ENCODE results near the gene COL9A3. TPM values are rescaled to one million over a fixed set of nuclear protein-coding genes. Genes with fewer than 3 reads are reported as not detected.
A peak's percentile ranks its signal among the peaks of the same experiment; 100 is the strongest.

Gene COL9A3
- polyA plus RNA-seq, 1 donor from 2014 or later, result 3.1 TPM

DNA sequence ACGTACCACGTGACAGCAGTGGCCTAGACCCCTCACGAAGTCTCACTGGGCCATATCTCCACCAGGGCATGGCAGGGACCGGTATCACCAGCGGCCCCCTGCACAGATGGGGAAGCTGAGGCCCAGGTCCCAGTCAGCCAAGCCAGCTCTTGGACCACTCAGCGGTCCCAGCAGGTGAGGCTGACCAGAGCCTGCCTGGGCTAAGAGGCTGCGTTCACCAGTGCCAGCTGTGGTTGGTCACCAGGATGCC is 23.2 kb upstream of the COL9A3 start:
- peak overlapping the region; percentile 72 for H3K4me3 ChIP-seq (ENCODE audit: low read length)
- no peaks in the 10 kb centered on the region for H3K9me2 ChIP-seq (ENCODE audit: insufficient read depth, low read length)
- TF ChIP-seq RAD21 (conservative IDR thresholded peaks at IDR 0.05) (no peak), EZH2 (IDR thresholded peaks at IDR 0.05; ENCODE audit: borderline replicate concordance, insufficient read depth, low read length, poor library complexity, severe bottlenecking) (no peak), SMC3 (conservative IDR thresholded peaks at IDR 0.05; ENCODE audit: poor library complexity) (no peak), POLR2AphosphoS5 (IDR thresholded peaks at IDR 0.05) (no peak), TAF1 (IDR thresholded peaks at IDR 0.05; ENCODE audit: low read depth) (no peak), MXI1 (conservative IDR thresholded peaks at IDR 0.05; ENCODE audit: poor library complexity, severe bottlenecking) (no peak), EP300 (conservative IDR thresholded peaks at IDR 0.05; ENCODE audit: poor library complexity, severe bottlenecking) (no peak)
- TF ChIP-seq, protein P1, sequence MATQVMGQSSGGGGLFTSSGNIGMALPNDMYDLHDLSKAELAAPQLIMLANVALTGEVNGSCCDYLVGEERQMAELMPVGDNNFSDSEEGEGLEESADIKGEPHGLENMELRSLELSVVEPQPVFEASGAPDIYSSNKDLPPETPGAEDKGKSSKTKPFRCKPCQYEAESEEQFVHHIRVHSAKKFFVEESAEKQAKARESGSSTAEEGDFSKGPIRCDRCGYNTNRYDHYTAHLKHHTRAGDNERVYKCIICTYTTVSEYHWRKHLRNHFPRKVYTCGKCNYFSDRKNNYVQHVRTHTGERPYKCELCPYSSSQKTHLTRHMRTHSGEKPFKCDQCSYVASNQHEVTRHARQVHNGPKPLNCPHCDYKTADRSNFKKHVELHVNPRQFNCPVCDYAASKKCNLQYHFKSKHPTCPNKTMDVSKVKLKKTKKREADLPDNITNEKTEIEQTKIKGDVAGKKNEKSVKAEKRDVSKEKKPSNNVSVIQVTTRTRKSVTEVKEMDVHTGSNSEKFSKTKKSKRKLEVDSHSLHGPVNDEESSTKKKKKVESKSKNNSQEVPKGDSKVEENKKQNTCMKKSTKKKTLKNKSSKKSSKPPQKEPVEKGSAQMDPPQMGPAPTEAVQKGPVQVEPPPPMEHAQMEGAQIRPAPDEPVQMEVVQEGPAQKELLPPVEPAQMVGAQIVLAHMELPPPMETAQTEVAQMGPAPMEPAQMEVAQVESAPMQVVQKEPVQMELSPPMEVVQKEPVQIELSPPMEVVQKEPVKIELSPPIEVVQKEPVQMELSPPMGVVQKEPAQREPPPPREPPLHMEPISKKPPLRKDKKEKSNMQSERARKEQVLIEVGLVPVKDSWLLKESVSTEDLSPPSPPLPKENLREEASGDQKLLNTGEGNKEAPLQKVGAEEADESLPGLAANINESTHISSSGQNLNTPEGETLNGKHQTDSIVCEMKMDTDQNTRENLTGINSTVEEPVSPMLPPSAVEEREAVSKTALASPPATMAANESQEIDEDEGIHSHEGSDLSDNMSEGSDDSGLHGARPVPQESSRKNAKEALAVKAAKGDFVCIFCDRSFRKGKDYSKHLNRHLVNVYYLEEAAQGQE (IDR thresholded peaks at IDR 0.05; ENCODE audit: borderline replicate concordance), result no peak
- TF ChIP-seq, protein P2, sequence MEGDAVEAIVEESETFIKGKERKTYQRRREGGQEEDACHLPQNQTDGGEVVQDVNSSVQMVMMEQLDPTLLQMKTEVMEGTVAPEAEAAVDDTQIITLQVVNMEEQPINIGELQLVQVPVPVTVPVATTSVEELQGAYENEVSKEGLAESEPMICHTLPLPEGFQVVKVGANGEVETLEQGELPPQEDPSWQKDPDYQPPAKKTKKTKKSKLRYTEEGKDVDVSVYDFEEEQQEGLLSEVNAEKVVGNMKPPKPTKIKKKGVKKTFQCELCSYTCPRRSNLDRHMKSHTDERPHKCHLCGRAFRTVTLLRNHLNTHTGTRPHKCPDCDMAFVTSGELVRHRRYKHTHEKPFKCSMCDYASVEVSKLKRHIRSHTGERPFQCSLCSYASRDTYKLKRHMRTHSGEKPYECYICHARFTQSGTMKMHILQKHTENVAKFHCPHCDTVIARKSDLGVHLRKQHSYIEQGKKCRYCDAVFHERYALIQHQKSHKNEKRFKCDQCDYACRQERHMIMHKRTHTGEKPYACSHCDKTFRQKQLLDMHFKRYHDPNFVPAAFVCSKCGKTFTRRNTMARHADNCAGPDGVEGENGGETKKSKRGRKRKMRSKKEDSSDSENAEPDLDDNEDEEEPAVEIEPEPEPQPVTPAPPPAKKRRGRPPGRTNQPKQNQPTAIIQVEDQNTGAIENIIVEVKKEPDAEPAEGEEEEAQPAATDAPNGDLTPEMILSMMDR (IDR thresholded peaks at IDR 0.05; ENCODE audit: poor library complexity, severe bottlenecking), result no peak
- no peaks in the 10 kb centered on the region for H3F3A ChIP-seq (ENCODE audit: insufficient read depth, low read length, poor library complexity, severe bottlenecking)
- H4K20me1 ChIP-seq (ENCODE audit: insufficient read depth), result no peaks in the 10 kb centered on the region
- H3K36me3 ChIP-seq (ENCODE audit: insufficient read depth, low read length), result no peaks in the 10 kb centered on the region
- no peak overlapping the region for H3K27ac ChIP-seq (ENCODE audit: low read length)
- H3K4me2 ChIP-seq (ENCODE audit: low read length), result no peak overlapping the region
- no peaks in the 10 kb centered on the region for H3K9me3 ChIP-seq (ENCODE audit: low read length)
- no peak overlapping the region for H2AFZ ChIP-seq (ENCODE audit: low read depth, low read length)
- peak overlapping the region; percentile 2 for H3K9ac ChIP-seq (ENCODE audit: low read length)
- H3K27me3 ChIP-seq (ENCODE audit: insufficient read depth, low read depth, low read length), result no peaks in the 10 kb centered on the region
- peaks cover 3% of the 10 kb centered on the region for H3K79me2 ChIP-seq (replicated peaks; ENCODE audit: insufficient read depth, low read length)

DNA sequence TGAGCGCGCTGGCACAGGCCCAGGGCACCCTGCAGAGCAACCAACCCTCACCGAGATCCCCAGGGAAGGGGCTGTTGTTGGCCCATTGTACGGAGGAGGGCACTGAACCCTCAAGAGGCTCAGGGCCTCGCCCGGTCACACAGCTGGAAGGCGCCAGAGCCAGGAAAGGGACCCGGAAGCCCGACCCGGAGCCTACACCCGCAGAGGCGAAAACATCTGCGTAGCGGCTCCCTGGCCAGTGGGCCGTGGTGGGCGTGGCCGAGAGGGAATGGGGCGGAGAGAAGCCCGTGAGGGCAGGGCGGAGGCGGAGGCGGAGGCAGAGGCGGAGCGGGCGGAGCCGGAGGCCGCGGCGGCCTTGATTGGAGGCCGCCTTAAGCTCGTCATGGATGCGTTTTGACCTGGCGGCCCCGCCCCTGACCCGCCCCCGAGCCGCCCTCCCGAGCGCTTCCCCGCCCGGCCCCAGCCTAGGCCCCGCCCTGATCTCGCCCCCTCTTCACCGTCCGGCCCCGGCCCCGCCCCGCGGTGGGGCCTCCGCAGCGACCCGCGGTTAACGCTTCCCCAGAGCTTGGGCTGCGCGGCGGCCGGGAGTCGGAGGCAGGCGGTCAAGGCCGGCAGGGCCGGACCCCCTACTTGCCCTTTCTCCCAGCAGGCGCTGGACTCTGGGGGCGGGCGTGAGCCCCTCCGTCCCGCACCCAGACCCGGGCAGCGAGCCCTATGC is 22.7 kb upstream of the COL9A3 start:
- peak overlapping the region; percentile 72 for H3K4me3 ChIP-seq (ENCODE audit: low read length)
- TF ChIP-seq EZH2 (IDR thresholded peaks at IDR 0.05; ENCODE audit: borderline replicate concordance, insufficient read depth, low read length, poor library complexity, severe bottlenecking) (no peak), SMC3 (conservative IDR thresholded peaks at IDR 0.05; ENCODE audit: poor library complexity) (no peak), EP300 (conservative IDR thresholded peaks at IDR 0.05; ENCODE audit: poor library complexity, severe bottlenecking) (no peak), RAD21 (conservative IDR thresholded peaks at IDR 0.05) (no peak), POLR2AphosphoS5 (IDR thresholded peaks at IDR 0.05) (no peak), MXI1 (conservative IDR thresholded peaks at IDR 0.05; ENCODE audit: poor library complexity, severe bottlenecking) (no peak), TAF1 (IDR thresholded peaks at IDR 0.05; ENCODE audit: low read depth) (no peak)
- TF ChIP-seq, protein P1 (IDR thresholded peaks at IDR 0.05; ENCODE audit: borderline replicate concordance), result no peak
- TF ChIP-seq, protein P2 (IDR thresholded peaks at IDR 0.05; ENCODE audit: poor library complexity, severe bottlenecking), result no peak
- H3K27me3 ChIP-seq (ENCODE audit: insufficient read depth, low read depth, low read length), result no peaks in the 10 kb centered on the region
- no peaks in the 10 kb centered on the region for H3K9me3 ChIP-seq (ENCODE audit: low read length)
- no peak overlapping the region for H3K27ac ChIP-seq (ENCODE audit: low read length)
- H3K36me3 ChIP-seq (ENCODE audit: insufficient read depth, low read length), result no peaks in the 10 kb centered on the region
- peak overlapping the region; percentile 66 for H3K4me2 ChIP-seq (ENCODE audit: low read length)
- H3K9me2 ChIP-seq (ENCODE audit: insufficient read depth, low read length), result no peaks in the 10 kb centered on the region
- H3K9ac ChIP-seq (ENCODE audit: low read length), result peak overlapping the region; percentile 60
- no peaks in the 10 kb centered on the region for H4K20me1 ChIP-seq (ENCODE audit: insufficient read depth)
- H2AFZ ChIP-seq (ENCODE audit: low read depth, low read length), result no peak overlapping the region
- peaks cover 3% of the 10 kb centered on the region for H3K79me2 ChIP-seq (replicated peaks; ENCODE audit: insufficient read depth, low read length)
- no peaks in the 10 kb centered on the region for H3F3A ChIP-seq (ENCODE audit: insufficient read depth, low read length, poor library complexity, severe bottlenecking)

Data from neural cell (in vitro differentiated cells).